Gastrocnemius medialis (tissue), 4 donors: ENCODE data around the gene RNF19B. TPM values are rescaled to one million over a fixed set of nuclear protein-coding genes. Genes with fewer than 3 reads are reported as not detected.

Experiments
- ATAC-seq, 2 donors: fragments of 150-250 bp; one replicate each; pipeline ENCODE4 v1.9.1; 2016
- DNase-seq, 2 donors: peaks; one replicate each; pipeline ENCODE4 v3.0.0-alpha.2; 2019
- H3K27ac ChIP-seq, 4 donors: fragments of 200-600 bp; sonication (generic); 1 replicate in 1 of 4; 2 replicates in 3 of 4; pipeline ENCODE4 v1.5.1; 2016 to 2018; ENCODE audit warnings: mild to moderate bottlenecking in 2 of 4, moderate library complexity in 1 of 4
- H3K27me3 ChIP-seq, 3 donors: fragments of 200-600 bp; sonication (generic) in 2 of 3; 1 replicate in 1 of 3; 2 replicates in 2 of 3; pipeline versions ENCODE4 v1.5.1 to v1.6.0; 2016 to 2019; ENCODE audit warnings: mild to moderate bottlenecking in 1 of 3, moderate library complexity in 1 of 3
- H3K36me3 ChIP-seq, 2 donors: fragments of 200-600 bp; sonication (generic) in 1 of 2; one replicate each; pipeline ENCODE4 v1.5.1; 2017 to 2018
- H3K4me1 ChIP-seq, 2 donors: fragments of 200-600 bp; sonication (generic) in 1 of 2; one replicate each; pipeline ENCODE4 v1.5.1; 2016 to 2017; ENCODE audit warnings: mild to moderate bottlenecking in 2 of 2
- H3K4me3 ChIP-seq, 4 donors: fragments of 200-600 bp; sonication (generic) in 3 of 4; 1 replicate in 1 of 4; 2 replicates in 3 of 4; pipeline ENCODE4 v1.5.1; 2016 to 2019; ENCODE audit warnings: mild to moderate bottlenecking in 2 of 4
- H3K9me3 ChIP-seq, 3 donors: fragments of 200-600 bp; sonication (generic) in 2 of 3; 1 replicate in 1 of 3; 2 replicates in 2 of 3; pipeline ENCODE4 v1.5.1; 2016 to 2019
- CTCF ChIP-seq, 5 experiments: fragments of 450-650 bp in 3 of 5; fragments of 200-600 bp in 2 of 5; sonication (generic) in 2 of 5; IDR thresholded peaks in 4 of 5; conservative IDR thresholded peaks in 1 of 5; 1 replicate in 4 of 5; 2 replicates in 1 of 5; pipeline ENCODE4 v1.5.1; 2016 to 2019; ENCODE audit warnings: antibody characterized with exemption in 5 of 5, mild to moderate bottlenecking in 3 of 5, moderate library complexity in 3 of 5
- POLR2A ChIP-seq, 2 donors: fragments of 450-650 bp; IDR thresholded peaks; one replicate each; pipeline ENCODE4 v1.6.1; 2017; ENCODE audit warnings: antibody characterized with exemption in 2 of 2, mild to moderate bottlenecking in 2 of 2, moderate library complexity in 2 of 2
- in situ Hi-C, 4 donors: fragments of 200-750 bp; cut with MboI; loops; one replicate each; pipeline versions ENCODE4 v1.15.0 to v1.8.0; 2017; ENCODE audit warnings: low sequenced_read_pairs in 4 of 4
- intact Hi-C: fragments of 100-400 bp; cut with DNase I; formaldehyde crosslinking; loops from one replicate; pipeline ENCODE4 v1.15.1; 2023; ENCODE audit warnings: low total_unique reads
- total RNA-seq, 4 donors: library from RNA; depleted of rRNA; stranded (reverse); fragments of >200 nt; gene quantifications; one replicate each; pipeline versions ENCODE4 v1.1.0 to v1.2.3, GENCODE V29; 2016

The RNF19B gene
- total RNA-seq, 4 donors from 2014 or later: 22.7 to 34.4 (median 28.6) TPM

- Histone ChIP-seq H3K9me3 (no peaks in the 10 kb centered on the region), H3K27ac (peak overlapping the region in 2 of 4 donors; percentile 41 to 69), H3K4me1 (peaks cover 38 to 58% of the 10 kb centered on the region in 2 donors), H3K4me3 (no peak overlapping the region), H3K36me3 (peaks cover 0 to 53% of the 10 kb centered on the region in 2 donors), H3K27me3 (no peaks in the 10 kb centered on the region)
- intact Hi-C loops (loop anchor here (5.0 kb wide), 2 partner anchors 47 to 62 kb away; partner anchors contain the start of gene RNF19B), in situ Hi-C loops (loop anchor here in 1 of 4 donors (10.0 kb wide), 1 partner anchor 75 kb away; no protein-coding TSS in a partner anchor)
- DNase-seq (no peak), ATAC-seq (no peak)
- TF ChIP-seq CTCF (IDR thresholded peaks at IDR 0.05 in 4 of 5, conservative IDR thresholded peaks at IDR 0.05 in 1 of 5) (no peak), POLR2A (IDR thresholded peaks at IDR 0.05) (no peak)
Observed at GRCh38 chr1:33009561-33009960, 45.0 kb upstream of the RNF19B start.

GRCh38 chr1:33008051-33008914 is 43.7 kb upstream of the RNF19B start:
- in situ Hi-C loops (loop anchor here in 1 of 4 donors (10.0 kb wide), 1 partner anchor 73 kb away; no protein-coding TSS in a partner anchor), intact Hi-C loops (loop anchor here (5.0 kb wide), 2 partner anchors 46 to 61 kb away; partner anchors contain the start of gene RNF19B)
- Histone ChIP-seq H3K36me3 (peaks cover 0 to 40% of the 10 kb centered on the region in 2 donors), H3K9me3 (no peaks in the 10 kb centered on the region), H3K4me3 (no peak overlapping the region), H3K4me1 (peaks cover 38 to 61% of the 10 kb centered on the region in 2 donors), H3K27me3 (no peaks in the 10 kb centered on the region), H3K27ac (peak overlapping the region in 3 of 4 donors; percentile 5 to 51 (median 44))
- ATAC-seq: peak in 1 of 2 donors; percentile 50
- DNase-seq: peak in 1 of 2 donors; percentile 43
- TF ChIP-seq CTCF (IDR thresholded peaks at IDR 0.05 in 4 of 5, conservative IDR thresholded peaks at IDR 0.05 in 1 of 5): no peak
- TF ChIP-seq POLR2A (IDR thresholded peaks at IDR 0.05): no peak

- H3K9me3 ChIP-seq: no peaks in the 10 kb centered on the region
- H3K4me1 ChIP-seq: peaks cover 38 to 58% of the 10 kb centered on the region in 2 donors
- ATAC-seq (peak; percentile 86 to 90), DNase-seq (peak; percentile 42 to 68)
- in situ Hi-C loops: loop anchor here in 1 of 4 donors (10.0 kb wide), 1 partner anchor 73 kb away; no protein-coding TSS in a partner anchor
- peak overlapping the region in 2 of 4 donors; percentile 44 to 51 for H3K27ac ChIP-seq
- no peaks in the 10 kb centered on the region for H3K27me3 ChIP-seq
- TF ChIP-seq POLR2A (IDR thresholded peaks at IDR 0.05) (peak in 1 of 2 donors; percentile 19), CTCF (IDR thresholded peaks at IDR 0.05 in 4 of 5, conservative IDR thresholded peaks at IDR 0.05 in 1 of 5) (peak in 4 of 5 experiments; percentile 35 to 52 (median 46))
- intact Hi-C loops: loop anchor here (5.0 kb wide), 2 partner anchors 45 to 60 kb away; partner anchors contain the start of gene RNF19B
- peaks cover 0 to 32% of the 10 kb centered on the region in 2 donors for H3K36me3 ChIP-seq
- no peak overlapping the region for H3K4me3 ChIP-seq
Observed at GRCh38 chr1:33007190-33008050, 42.8 kb upstream of the RNF19B start.

- intact Hi-C loops (loop anchor here (5.0 kb wide), 2 partner anchors 44 to 59 kb away; partner anchors contain the start of gene RNF19B), in situ Hi-C loops (loop anchor here in 1 of 4 donors (10.0 kb wide), 1 partner anchor 71 kb away; no protein-coding TSS in a partner anchor)
- no peak for DNase-seq
- TF ChIP-seq CTCF (IDR thresholded peaks at IDR 0.05 in 4 of 5, conservative IDR thresholded peaks at IDR 0.05 in 1 of 5): no peak
- no peak for TF ChIP-seq POLR2A (IDR thresholded peaks at IDR 0.05)
- H3K4me3 ChIP-seq: no peak overlapping the region
- no peak overlapping the region for H3K27ac ChIP-seq
- peaks cover 28 to 43% of the 10 kb centered on the region in 2 donors for H3K4me1 ChIP-seq
- H3K9me3 ChIP-seq: no peaks in the 10 kb centered on the region
- ATAC-seq: no peak
- H3K36me3 ChIP-seq: peaks cover 0 to 26% of the 10 kb centered on the region in 2 donors
- H3K27me3 ChIP-seq: no peaks in the 10 kb centered on the region
Observed at GRCh38 chr1:33005838-33006421, 41.3 kb upstream of the RNF19B start.
